Left kidney (tissue), 2 donors: Measurements from ENCODE around the gene SPOCK1. TPM values are rescaled to one million over a fixed set of nuclear protein-coding genes. Genes with fewer than 3 reads are reported as not detected.

Experiments used
- DNase-seq: peaks from one replicate; pipeline ENCODE4 v3.0.0-alpha.2; 2013
- polyA plus RNA-seq: library from polyadenylated mRNA; unstranded; fragments of 120-200 nt; gene quantifications from one replicate; pipeline ENCODE4 v1.2.1, GENCODE V29; 2013; ENCODE audit not compliant: insufficient read length

SPOCK1 gene
- polyA plus RNA-seq, 1 donor: 7.9 TPM

DNA sequence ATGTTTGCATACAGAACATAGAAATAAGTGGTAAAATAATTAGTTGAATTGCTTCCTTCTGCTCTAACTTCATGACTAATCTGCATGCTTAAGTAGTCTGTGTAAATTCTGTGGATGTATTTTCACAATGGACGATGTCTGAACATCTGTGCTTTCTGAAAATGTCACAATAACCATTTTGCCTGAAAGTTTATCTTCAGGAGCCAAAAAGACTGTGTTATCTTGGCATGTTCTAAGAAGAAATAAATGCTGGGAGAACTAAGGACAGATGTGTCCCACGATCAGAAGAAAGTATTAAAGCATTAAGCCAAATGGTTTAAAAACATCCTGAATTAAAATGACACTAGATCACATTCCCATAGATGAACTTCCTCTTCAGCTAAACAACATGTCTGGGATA, 397.6 kb downstream of the SPOCK1 start:
- no peak for DNase-seq

DNA sequence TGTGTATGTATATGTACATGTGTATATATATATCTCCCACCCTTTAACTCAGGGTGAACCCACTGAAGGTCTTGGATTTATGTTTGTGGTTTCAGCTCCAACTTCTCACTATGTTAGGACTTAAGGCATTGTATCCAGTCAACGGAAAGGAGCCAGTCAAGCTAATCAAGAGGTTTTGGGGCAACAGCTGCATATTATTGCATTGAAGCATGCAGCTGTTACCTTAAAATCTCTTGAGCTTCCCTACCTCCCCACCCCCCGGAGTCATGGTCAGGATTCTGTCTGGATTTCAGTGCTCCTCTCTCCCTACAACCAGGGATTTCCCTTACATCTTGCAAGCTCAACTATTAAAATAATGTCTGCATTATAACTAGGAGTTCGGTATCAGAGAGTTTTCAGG, 399.5 kb downstream of the SPOCK1 start:
- no peak for DNase-seq

DNA sequence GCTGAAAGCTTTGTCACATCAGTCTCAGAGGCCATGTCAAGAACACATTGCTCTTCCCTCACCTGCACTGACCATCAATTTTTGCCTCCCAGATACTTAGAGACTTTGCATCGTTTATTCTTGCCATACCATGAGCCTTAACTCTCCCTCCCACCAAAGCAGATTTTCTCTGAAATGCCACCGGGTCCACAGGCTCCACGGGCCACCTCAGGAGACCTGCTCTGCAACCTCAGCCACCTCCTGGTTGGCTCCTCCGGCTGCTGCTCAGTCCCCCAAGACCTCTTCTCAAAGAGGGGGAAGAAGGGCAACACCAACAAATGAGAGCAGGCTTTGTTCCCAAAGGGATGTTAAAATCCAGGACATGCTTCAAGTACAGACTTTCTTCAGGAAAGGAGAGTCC, 400.5 kb downstream of the SPOCK1 start:
- no peak for DNase-seq

DNA sequence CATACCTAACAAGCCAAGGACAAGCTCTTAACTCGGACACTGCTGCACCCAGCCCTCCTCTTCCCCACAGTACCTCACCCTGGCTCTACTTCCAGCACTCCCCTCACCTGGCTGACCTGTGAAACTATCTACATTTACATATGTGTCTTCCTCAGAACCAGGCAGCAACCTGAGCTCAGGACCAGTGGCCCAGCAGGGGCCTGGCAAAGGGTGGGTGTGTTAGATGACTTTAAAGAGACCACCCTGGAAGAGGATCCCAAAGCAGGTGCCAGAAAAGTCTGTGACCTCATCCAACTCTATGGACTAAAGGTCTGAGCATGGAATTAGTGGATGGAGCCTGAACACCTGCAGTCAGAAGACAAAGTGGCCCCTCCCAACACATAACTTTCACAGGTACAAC, 400.9 kb downstream of the SPOCK1 start:
- no peak for DNase-seq

DNA sequence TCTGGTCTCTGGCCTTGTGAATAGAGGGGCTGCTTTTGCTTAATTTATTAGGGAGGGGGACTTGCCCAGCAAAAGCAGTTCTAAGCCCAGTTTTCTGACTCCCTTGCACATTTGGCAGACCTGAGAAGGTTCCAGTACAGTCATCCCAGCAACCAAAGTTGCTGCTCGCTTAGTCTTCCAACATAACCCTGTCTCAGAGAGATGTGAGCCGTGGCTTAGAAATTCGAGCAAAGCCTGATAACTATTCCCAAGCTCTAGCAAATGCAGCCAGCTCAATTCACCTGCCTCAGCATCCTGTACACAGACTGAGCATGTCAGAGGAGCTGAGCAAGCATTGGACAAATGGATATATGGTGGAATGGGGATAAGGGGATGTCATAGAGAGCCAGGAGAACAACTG, 401.9 kb downstream of the SPOCK1 start:
- no peak for DNase-seq

DNA sequence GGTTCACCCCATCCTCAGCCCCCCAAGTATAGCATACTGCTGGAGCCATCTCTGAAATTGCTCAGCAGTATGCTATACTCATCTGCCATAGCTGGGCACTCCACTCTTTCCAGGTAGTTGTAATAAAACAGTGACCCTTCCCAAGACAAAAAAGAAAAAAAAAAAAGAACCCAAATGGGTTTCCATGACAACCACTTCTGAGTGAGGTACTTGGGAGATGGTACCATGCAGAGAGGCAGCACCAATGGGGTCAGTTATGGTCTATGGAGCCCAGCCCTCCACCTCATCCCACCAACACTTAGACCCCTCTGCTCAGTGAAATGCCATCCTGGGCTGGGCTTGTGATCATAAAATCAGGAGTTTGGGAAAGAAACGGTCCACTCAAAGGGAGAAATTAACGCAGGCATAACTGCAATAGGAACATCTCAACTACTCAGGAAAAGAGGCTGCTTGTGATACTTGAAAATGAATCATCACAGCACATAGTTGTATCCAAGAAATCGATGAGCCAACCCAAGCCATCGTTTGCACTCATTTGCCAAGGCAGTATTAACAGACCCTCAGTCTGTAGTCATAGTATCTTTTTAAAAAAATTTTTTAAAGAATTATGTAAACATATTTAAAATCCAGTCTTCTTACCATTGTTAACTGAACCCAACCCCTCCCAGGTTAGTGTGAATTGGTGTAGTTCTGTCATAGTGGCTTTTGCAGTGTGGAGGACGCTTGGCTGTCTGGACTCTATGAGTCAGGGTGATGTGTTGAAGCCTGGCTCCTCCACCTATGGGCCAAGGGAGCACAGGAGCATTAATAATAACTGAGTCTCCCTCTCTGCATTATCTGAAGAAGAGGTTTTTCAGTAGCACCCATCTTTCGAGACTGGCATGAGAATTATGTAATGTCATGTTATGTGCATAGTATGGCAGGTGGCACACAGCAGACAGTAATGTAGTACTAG, 402.7 kb downstream of the SPOCK1 start:
- DNase-seq: no peak

DNA sequence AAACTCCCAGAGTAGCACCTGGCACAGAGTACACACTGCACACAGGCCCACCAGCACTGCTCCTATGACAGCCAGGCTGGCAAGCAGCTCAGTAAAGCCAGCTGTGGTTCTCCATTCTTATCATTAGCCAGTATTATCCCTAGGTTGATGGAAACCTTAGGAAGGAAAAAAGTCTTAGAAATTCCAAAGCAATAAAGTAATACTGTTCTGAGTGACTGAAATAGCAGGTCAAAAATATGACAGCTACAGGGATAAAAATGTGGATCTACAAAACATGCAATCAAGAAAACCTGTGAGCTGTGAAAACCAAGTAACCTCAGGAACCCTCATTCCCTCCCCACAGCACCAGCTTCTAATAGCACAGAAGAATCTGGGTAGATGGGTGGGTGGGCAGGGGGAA, 403.5 kb downstream of the SPOCK1 start:
- DNase-seq: no peak

DNA sequence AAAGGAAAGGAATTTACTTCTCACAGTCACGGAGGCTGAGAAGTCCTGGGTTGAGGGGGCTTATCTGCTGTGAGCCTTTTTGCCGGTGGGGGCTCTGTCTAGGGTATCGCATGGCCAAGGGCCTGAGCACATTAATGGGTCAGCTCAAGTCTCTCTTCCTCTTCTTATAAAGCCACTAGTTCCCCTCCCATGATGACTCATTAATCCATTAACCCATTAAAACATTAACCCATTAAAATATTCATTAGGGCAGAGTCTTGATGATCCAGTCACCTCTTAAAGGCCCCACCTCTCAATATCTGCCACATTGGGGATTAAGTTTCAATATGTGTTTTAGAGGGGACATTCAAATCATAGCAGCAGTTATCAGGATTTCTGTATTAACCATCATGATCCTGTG, 406.3 kb downstream of the SPOCK1 start:
- no peak for DNase-seq

DNA sequence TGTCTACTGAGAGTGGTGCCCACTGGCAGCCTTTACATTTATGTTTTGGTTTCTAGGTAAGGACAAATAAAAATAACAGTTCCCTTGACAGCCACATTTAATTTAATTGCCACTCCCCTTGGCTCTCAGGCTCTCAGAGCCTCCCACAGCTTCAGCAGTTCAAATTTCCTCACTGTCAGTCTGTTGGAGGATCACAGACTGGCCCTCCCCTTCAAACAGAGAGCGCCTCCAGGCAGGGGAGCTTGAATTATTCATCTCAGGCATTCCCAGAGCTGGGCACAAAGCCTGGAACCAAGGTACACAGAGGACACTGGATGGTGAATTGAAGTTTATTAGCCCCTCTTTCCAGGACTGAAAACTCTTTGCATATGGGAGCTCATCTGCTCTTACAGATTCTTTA, 407.7 kb downstream of the SPOCK1 start:
- DNase-seq: peak; percentile 78

DNA sequence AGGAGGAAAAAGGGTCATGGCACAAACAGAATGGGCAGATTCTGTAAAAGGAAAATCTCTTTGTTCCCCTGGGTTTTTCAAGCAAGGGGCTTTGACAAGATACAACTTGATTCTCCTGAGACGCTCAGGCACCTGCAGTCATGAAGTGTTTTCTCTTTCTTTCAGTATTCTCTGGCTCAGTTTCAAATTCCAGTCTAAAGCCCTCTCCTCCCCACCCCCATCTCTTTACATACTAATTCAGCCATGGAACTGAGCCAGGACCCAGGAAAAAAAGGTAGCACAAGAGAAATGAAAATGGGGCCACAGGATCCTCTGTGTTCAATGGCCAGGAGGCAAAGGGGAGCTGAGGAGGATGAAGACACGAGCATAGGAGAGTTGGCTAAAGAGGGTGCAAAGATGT, 408.4 kb downstream of the SPOCK1 start:
- no peak for DNase-seq

DNA sequence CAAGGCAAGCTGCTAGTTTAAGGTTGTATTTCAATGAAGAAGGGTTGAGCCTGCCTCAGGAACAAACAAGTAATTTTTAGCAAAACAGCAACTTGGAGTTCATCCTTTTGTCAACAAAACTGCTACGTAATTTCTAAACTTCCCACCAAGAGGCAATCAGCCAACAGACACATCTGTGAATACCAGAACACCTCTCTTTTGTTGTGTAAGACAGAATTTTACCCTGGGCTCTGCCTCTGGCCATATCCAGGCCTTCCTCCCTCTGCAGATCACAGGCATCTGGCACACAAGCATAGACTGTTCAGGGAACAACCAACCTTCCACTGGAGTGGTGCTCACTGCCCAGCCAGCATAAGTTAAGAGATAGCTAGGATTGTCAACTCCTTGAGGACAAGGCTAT, 409.0 kb downstream of the SPOCK1 start:
- no peak for DNase-seq

DNA sequence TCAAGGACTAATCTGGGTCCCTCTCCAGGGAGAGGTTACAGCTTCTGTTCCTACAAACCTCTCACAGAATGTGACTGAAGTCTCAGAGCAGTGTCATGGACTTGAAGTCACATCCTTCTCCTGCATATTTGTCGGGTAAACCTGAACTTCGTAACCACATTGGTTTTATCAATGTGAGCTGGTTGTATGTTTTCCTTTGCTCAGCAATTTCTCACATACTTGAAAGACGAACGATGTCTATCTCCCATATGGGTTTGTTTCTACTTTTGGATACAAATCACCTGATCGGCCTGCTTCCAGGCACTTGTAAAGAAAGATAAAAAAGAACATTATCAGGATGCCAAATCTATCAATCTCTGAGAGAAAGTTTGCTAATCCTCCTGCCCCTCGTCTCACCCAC, 411.0 kb downstream of the SPOCK1 start:
- no peak for DNase-seq

DNA sequence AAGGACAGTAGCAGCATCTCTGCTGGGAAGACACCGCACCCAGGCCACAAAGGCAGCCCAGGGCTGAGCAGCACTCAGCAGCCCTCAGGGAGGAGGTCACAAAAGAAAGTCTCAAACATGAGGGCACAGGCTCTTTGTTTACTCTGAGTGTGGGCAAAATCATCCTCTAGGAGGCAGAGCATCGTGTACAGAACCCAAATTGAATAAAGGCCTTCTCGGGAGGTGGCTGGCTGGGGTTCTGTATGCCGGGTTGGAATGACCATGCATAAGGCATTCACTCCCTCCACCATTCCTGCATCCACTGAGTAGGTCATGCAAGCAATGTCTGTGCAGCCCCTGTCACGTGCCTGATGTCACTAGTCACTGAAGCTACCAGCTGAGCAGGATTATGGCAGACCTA, 412.8 kb downstream of the SPOCK1 start:
- no peak for DNase-seq

DNA sequence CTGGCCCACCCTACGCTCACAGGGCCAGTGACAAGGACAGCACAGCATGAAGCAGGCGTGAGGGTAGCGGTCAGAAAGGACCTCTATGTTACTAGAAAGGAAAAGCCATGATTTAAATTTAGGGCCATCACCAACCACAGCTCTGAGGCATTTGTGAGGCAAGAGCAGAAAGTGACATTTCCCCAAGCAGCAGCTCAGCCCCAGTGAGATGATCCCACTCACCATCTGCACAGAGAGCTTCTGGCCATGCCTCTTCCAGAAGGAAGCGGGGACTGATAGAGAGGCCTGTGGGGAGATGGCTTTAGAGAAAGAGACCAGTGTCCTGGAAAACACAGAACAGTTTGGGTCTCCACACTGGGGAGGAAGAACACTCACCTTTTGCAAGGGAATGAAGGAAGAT, 413.9 kb downstream of the SPOCK1 start:
- DNase-seq: no peak

DNA sequence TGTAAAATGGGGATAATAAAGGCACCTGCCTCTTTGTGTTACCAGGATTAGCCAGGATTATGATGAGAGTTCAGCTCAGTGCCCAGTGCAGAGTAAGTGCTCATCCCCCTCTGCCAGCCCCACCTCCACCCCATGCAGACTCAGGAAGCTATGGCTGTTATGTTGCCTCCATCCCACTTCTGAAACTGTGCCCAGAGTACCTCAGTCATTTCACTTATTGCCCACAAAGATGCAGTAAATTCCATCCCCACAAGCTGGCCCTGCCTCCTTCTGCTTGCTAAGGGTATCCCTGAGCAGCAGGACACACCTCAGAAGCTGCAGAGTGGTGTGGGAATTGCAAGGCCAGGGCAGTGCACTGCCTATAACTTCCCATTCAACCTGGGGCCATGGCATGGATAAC, 415.1 kb downstream of the SPOCK1 start:
- no peak for DNase-seq

DNA sequence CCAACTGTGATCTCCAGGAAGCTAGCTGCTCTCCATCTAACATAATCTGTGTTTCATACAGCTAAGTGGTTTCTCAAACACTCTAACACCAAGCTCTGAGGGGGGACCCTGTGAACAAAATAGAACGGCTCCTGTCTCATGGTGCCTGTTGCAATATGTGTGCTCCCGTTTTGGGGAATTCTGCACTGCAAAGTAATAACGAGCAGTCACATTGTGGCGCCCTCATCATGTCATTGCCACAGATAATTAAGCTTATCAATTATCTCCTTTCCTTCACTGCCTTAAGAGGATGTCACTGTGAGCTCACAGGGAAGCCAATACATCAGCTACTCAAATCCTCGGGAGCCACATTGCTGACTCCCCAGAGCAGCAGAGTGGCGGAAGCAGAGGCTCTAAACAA, 416.2 kb downstream of the SPOCK1 start:
- DNase-seq: no peak

DNA sequence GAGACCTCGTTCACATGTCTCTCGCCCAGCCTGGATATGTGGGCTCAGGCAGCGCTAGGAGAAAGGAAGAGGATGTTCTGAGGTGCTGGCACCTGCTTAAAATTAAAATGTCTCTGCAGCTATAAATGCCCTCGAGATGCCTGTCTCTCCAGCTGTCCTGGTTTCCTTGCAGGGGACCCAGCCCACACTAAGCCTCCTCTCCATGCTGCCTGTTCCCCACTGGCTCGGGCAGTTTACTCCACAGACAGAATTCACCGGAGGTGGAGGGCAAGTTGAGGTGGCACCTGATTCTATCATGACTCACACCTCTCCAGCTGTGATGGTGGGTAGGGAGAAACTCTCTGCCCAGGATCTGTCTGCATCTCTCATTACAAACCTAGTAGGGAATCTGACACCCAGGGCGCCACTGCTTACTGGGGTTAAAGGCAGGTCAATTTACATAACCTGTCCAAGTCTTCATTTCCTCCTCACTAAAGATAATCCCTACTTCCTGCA, 420.9 kb downstream of the SPOCK1 start:
- peak; percentile 42 for DNase-seq

DNA sequence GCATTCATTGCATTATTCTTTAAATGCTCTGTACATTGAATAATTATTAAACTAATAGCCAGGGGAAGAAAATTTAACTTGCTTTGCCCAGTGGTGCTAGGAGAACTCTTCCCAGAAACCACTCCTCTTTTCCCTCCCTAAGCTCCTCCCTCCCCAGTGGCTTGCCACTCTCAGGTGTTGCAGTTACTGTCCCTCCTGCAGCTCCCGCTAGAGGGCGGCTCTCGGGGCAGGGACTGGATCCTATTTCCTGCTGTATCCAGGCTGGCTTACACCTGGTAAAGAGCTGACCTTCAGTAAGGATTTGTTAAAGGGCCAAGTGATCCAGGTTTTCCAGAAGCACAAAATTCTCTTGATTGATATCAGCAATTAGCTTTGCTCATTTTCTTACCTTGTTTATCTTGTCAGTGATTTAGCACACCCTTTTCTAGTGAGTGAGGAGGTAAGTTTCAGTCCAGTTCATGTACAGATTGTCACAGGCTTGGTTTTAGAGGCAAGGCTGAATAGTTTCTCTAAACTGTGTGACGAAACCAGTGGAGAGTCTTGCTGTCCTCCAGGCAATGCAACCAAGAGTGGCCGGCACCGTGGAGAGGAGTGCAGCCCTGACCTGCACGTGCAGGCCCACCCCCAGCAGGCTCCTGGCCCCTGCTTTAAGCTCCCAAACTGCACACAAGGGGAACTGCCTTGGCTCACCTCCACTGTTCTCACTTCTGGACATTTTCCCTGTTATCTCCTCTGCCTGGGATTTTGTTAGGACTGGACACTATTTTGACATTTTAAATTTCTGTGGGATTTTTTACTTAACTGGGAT, 423.8 kb downstream of the SPOCK1 start:
- DNase-seq: peak; percentile 71

DNA sequence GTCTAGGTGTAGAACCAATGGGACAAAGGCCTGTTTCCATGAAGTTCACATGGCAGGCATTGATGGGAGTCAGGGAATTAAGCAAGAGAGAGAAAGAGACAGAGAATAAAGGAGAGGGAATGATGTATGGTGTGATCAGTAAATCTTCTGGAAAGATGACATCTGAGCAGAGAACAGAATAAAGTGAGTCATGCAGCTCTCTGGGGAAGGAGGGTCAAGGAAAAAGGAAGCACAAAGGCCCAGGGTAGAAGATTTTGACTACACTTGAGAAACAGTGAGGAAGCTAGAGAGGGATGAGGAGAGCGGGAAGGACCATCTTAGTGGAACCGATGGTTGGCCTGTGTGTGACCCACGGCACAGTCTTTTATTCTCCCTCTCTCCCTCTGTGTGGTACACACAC, 425.9 kb downstream of the SPOCK1 start:
- no peak for DNase-seq

DNA sequence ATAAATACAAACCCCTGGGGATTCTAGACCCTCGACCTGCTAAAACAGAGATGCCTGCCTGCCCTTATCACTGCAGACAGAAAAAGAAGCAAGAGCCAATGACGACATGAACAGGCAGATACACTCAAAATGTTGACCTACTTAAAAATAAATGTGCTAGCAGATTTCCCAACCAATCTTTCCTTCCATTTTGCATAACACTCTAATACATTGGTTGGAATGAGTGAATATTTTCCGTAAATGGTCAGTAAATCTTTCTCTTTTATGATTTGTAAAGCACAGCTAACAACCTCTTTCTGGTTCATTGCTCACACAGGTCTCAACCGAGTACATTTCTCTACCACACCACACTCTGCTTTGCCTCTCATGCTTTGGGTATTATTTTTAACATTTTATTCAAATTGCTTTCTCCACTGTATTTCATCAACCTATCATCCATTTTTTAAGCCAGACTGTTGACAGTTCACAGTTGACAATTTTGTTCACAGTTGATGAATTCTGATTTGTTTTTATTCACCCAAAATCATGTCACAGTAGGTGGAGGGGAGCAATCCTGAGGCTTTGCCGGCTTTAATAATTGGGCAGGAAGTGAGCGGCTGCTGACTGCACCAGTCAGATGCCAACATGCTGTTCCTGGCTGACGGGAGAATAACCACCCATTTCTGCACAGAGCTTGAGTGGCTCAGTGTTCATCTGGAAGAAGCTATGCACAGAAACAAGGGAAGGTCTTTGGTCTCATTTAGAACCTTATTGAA, 426.6 kb downstream of the SPOCK1 start:
- DNase-seq: no peak

DNA sequence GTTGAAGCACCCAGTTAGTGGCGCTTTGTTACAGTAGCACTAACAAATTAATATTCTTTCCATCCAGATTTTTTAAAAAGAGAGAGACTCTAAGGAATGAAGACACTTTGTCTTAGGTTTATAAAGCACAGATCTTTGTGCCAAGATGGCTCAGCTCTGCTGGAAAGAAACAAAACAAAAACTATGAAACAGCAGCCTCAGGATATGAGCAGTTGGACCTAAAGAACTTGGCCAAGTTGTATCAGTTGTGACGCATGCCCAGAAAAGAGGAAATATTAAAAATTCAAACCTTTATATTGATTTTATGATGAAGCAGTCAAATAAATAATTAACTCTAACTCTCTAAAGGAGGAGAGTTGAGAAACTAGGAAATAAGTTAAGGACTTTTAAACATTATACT, 427.2 kb downstream of the SPOCK1 start:
- DNase-seq: no peak

DNA sequence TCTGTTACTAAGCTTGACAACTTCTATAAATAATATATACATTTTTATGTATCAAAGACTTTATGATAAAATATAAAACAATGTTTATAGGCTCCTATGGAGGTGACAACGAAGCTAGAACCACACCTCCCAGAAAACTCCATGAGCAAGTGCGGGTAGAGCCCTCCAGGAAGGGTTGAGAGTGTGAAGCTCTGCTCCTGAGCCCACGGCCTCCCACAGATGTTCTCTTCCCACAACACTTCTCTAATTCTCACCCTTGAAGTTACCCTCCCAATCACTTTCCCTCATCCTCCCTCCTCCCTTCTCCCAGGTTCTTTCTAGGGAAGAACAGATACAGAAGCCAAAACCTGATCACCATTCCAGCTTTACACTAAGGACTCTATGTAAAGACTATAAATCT, 427.6 kb downstream of the SPOCK1 start:
- no peak for DNase-seq
